Panc1 (cell line): ENCODE measurements around the gene TBC1D10B. TPM values are rescaled to one million over a fixed set of nuclear protein-coding genes. Genes with fewer than 3 reads are reported as not detected.

Experiments
- ATAC-seq: fragments of 200-7000 bp; cut with Tn5 transposase; 2 replicates; pipeline ENCODE4 v1.9.1; 2020; ENCODE audit warnings: mild to moderate bottlenecking, moderate library complexity
- BruUV-seq: library from RNA; stranded (reverse); fragments of 400-500 nt; replicated peaks from 2 replicates; lab custom pipeline; 2021; lab: Mats Ljungman, UMichigan
- CTCF ChIA-PET: fragments of 300-600 bp; sonication (Branson Sonifier 250); formaldehyde crosslinking; loops from one replicate; lab custom pipeline; 2022; ENCODE audit warnings: antibody characterized with exemption; lab: Charles Lee
- POLR2A ChIA-PET: fragments of 300-600 bp; sonication (Branson Sonifier 250); formaldehyde crosslinking; loops from one replicate; lab custom pipeline; 2022; ENCODE audit warnings: antibody characterized with exemption; lab: Charles Lee
- DNase-seq: peaks from one replicate; pipeline ENCODE4 v3.0.0-alpha.2; 2010; ENCODE audit warnings: low read depth, low spot score
- H3K27ac ChIP-seq: 2 replicates; pipeline ENCODE4 v1.5.1; 2011; ENCODE audit warnings: mild to moderate bottlenecking, low read length, inconsistent platforms
- H3K27me3 ChIP-seq: fragments of 200-500 bp; sonication (Bioruptor generic); 2 replicates; pipeline ENCODE4 v1.6.0; 2014; ENCODE audit warnings: low read length, inconsistent platforms; ENCODE audit not compliant: control insufficient read depth, insufficient read depth
- H3K36me3 ChIP-seq: fragments of 200-500 bp; sonication (Bioruptor generic); 2 replicates; pipeline ENCODE4 v1.5.1; 2014; ENCODE audit warnings: inconsistent platforms, mild to moderate bottlenecking, low read length, moderate library complexity; ENCODE audit not compliant: control insufficient read depth, insufficient read depth
- H3K4me1 ChIP-seq: 2 replicates; pipeline ENCODE4 v1.5.1; 2011; ENCODE audit warnings: inconsistent platforms, mild to moderate bottlenecking, low read length, moderate library complexity; ENCODE audit not compliant: control insufficient read depth, insufficient read depth
- H3K4me3 ChIP-seq, 2 experiments: 2 replicates each; pipeline ENCODE4 v1.5.1; 2011 to 2012; ENCODE audit warnings: low read depth in 2 of 2, low read length in 2 of 2, mild to moderate bottlenecking in 2 of 2, inconsistent platforms in 1 of 2, moderate library complexity in 1 of 2
- H3K9me3 ChIP-seq: fragments of 200-500 bp; sonication (Bioruptor generic); 2 replicates; pipeline ENCODE4 v1.5.1; 2014; ENCODE audit warnings: low read depth, mild to moderate bottlenecking, inconsistent platforms, low read length, moderate library complexity; ENCODE audit not compliant: control insufficient read depth, insufficient read depth
- POLR2AphosphoS5 ChIP-seq: IDR thresholded peaks from 2 replicates; pipeline ENCODE4 v1.6.1; 2012; ENCODE audit warnings: mild to moderate bottlenecking, low read depth, low read length, moderate library complexity
- SIN3A ChIP-seq: IDR thresholded peaks from 2 replicates; pipeline ENCODE4 v1.6.1; 2012; ENCODE audit warnings: low read depth, mild to moderate bottlenecking, low read length, moderate library complexity, borderline replicate concordance; ENCODE audit not compliant: insufficient read depth
- TCF7L2 ChIP-seq: IDR thresholded peaks from 2 replicates; pipeline ENCODE4 v1.6.1; 2011; ENCODE audit warnings: mild to moderate bottlenecking, low read depth, low read length, inconsistent platforms
- in situ Hi-C: cut with HindIII; loops from 2 replicates; pipeline ENCODE4 v1.10.0; 2016; ENCODE audit warnings: low sequenced_read_pairs, low pct_unique_long_range_greater_than_20kb
- intact Hi-C: fragments of 100-400 bp; cut with micrococcal nuclease; formaldehyde crosslinking; loops from one replicate; pipeline ENCODE4 v1.10.0; 2022; ENCODE audit not compliant: unreplicated experiment
- total RNA-seq: library from RNA; stranded (reverse); gene quantifications from one replicate; pipeline ENCODE4 v1.2.1, GENCODE V29; 2021; ENCODE audit not compliant: unreplicated experiment
- TF ChIP-seq, protein P1 (sequence below), 2 experiments: IDR thresholded peaks; 2 replicates each; pipeline ENCODE4 v1.6.1; 2011 to 2012; ENCODE audit warnings: low read depth in 2 of 2, control low read depth in 1 of 2, low read length in 1 of 2, mild to moderate bottlenecking in 1 of 2, moderate library complexity in 1 of 2; ENCODE audit not compliant: insufficient read depth in 1 of 2
- TF ChIP-seq, protein P2 (sequence below): fragments of 450-650 bp; IDR thresholded peaks from 2 replicates; pipeline ENCODE4 v1.5.1; 2017; ENCODE audit warnings: mild to moderate bottlenecking

Gene TBC1D10B
- total RNA-seq, 1 experiment from 2014 or later: 52.6 TPM

DNA sequence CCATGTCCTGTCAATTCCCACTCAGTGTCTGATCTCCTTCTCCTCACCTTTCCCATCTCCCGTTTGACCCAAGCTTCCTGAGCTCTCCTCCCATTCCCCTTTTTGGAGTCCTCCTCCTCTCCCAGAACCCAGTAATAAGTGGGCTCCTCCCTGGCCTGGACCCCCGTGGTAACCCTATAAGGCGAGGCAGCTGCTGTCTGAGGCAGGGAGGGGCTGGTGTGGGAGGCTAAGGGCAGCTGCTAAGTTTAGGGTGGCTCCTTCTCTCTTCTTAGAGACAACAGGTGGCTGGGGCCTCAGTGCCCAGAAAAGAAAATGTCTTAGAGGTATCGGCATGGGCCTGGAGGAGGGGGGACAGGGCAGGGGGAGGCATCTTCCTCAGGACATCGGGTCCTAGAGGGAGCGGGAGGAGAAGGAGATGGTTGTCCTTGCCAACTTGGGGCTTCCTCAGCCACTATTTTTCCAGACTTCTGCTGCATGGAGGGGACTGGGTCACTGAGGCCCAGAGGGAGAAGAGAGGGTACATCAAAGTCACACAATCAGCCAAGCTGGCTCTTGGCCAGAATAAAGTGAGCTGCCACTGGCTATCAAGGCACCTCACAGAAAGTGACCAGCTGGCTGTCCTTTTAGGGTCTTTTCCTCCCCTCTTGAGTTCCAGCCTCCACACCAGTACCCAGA, 1.9 kb upstream of the TBC1D10B start:
- POLR2A ChIA-PET: no interaction called here

DNA sequence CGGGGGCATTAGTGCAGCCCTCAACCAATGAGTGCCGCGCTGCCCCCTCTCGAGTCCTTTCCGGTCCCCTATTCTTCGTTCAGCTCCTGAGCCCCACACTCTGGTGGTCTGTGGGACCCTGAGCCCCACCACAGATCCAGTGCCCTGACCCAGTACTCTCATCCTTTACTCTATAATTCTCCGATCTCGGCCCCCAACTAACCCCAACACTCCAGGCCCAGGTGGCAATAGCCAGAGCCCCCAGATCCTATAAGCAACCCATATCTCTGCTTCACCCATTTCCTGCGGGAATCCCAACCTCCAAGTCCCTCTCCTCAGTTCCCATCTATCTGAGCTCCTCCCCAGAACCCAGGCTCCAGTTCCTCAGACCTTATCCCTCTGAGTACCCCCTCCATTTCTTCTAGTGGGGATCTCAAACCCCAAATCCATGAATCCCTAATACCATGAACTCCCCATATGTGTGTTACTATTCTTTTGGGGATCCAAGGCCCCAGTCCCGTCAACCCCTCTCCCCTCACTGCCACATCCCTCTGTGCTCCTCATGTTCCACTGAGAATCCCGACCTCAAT, 1.0 kb upstream of the TBC1D10B start:
- H3K27me3 ChIP-seq: no peaks in the 10 kb centered on the region
- H3K27ac ChIP-seq: peak overlapping the region; percentile 84
- TF ChIP-seq, protein P1, sequence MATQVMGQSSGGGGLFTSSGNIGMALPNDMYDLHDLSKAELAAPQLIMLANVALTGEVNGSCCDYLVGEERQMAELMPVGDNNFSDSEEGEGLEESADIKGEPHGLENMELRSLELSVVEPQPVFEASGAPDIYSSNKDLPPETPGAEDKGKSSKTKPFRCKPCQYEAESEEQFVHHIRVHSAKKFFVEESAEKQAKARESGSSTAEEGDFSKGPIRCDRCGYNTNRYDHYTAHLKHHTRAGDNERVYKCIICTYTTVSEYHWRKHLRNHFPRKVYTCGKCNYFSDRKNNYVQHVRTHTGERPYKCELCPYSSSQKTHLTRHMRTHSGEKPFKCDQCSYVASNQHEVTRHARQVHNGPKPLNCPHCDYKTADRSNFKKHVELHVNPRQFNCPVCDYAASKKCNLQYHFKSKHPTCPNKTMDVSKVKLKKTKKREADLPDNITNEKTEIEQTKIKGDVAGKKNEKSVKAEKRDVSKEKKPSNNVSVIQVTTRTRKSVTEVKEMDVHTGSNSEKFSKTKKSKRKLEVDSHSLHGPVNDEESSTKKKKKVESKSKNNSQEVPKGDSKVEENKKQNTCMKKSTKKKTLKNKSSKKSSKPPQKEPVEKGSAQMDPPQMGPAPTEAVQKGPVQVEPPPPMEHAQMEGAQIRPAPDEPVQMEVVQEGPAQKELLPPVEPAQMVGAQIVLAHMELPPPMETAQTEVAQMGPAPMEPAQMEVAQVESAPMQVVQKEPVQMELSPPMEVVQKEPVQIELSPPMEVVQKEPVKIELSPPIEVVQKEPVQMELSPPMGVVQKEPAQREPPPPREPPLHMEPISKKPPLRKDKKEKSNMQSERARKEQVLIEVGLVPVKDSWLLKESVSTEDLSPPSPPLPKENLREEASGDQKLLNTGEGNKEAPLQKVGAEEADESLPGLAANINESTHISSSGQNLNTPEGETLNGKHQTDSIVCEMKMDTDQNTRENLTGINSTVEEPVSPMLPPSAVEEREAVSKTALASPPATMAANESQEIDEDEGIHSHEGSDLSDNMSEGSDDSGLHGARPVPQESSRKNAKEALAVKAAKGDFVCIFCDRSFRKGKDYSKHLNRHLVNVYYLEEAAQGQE (IDR thresholded peaks at IDR 0.05; ENCODE audit: insufficient read depth in 1 of 2, low read depth in 2 of 2, low read length in 1 of 2): no peak
- TF ChIP-seq SIN3A (no peak), TCF7L2 (no peak), POLR2AphosphoS5 (no peak)
- TF ChIP-seq, protein P2, sequence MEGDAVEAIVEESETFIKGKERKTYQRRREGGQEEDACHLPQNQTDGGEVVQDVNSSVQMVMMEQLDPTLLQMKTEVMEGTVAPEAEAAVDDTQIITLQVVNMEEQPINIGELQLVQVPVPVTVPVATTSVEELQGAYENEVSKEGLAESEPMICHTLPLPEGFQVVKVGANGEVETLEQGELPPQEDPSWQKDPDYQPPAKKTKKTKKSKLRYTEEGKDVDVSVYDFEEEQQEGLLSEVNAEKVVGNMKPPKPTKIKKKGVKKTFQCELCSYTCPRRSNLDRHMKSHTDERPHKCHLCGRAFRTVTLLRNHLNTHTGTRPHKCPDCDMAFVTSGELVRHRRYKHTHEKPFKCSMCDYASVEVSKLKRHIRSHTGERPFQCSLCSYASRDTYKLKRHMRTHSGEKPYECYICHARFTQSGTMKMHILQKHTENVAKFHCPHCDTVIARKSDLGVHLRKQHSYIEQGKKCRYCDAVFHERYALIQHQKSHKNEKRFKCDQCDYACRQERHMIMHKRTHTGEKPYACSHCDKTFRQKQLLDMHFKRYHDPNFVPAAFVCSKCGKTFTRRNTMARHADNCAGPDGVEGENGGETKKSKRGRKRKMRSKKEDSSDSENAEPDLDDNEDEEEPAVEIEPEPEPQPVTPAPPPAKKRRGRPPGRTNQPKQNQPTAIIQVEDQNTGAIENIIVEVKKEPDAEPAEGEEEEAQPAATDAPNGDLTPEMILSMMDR: no peak
- DNase-seq (no peak), ATAC-seq (no peak)
- 0 out of 2 replicates have a peak, but pooled peaks cover 7% of the 10 kb centered on the region for H3K4me1 ChIP-seq
- no TSS peak for BruUV-seq
- intact Hi-C loops (no loop called here), in situ Hi-C loops (no loop called here)
- H3K4me3 ChIP-seq: peak overlapping the region; percentile 54 to 60
- CTCF ChIA-PET: interaction anchor here (0.6 to 0.9 kb wide), 2 partner anchors 19 to 259 kb away, joined by 3 to 10 read pairs; no protein-coding TSS in a partner anchor
- POLR2A ChIA-PET: interaction anchor here (0.6 to 1.2 kb wide), 3 partner anchors 16 to 246 kb away, joined by 3 to 10 read pairs (median 4); partner anchors contain the start of gene CD2BP2
- no peaks in the 10 kb centered on the region for H3K9me3 ChIP-seq
- no peaks in the 10 kb centered on the region; the same call in 1 of the 2 replicates for H3K36me3 ChIP-seq

More for the DNA sequence above, 1.9 kb upstream of the TBC1D10B start:
- ATAC-seq (no peak), DNase-seq (no peak)
- H3K27ac ChIP-seq: no peak overlapping the region; the same call in 1 of the 2 replicates
- no peaks in the 10 kb centered on the region for H3K27me3 ChIP-seq
- peaks cover 9% of the 10 kb centered on the region for H3K4me1 ChIP-seq
- TF ChIP-seq, protein P2: no peak
- TF ChIP-seq, protein P1 (IDR thresholded peaks at IDR 0.05; ENCODE audit: insufficient read depth in 1 of 2, low read depth in 2 of 2, low read length in 1 of 2): no peak
- TF ChIP-seq POLR2AphosphoS5 (no peak), TCF7L2 (no peak), SIN3A (no peak)
- no peaks in the 10 kb centered on the region for H3K9me3 ChIP-seq
- CTCF ChIA-PET: no interaction called here
- intact Hi-C loops: no loop called here
- no TSS peak for BruUV-seq
- in situ Hi-C loops: no loop called here
- H3K4me3 ChIP-seq: no peak overlapping the region
- no peaks in the 10 kb centered on the region; the same call in 1 of the 2 replicates for H3K36me3 ChIP-seq
